ENCODE measurements around the gene ZNF385D. TPM values are rescaled to one million over a fixed set of nuclear protein-coding genes. Genes with fewer than 3 reads are reported as not detected.

ZNF385D gene
- total and polyA plus RNA-seq, 4 donors: 0.17 to 30.9 (median 1.9) TPM

- peaks cover 0 to 4% (median 0%) of the 10 kb centered on the region in 4 donors for H3K9me3 ChIP-seq (ENCODE audit: control insufficient read depth in 4 of 4, insufficient read depth in 3 of 4, low read length in 3 of 4)
- peaks cover 0 to 54% (median 3%) of the 10 kb centered on the region in 5 donors for H3K4me1 ChIP-seq (ENCODE audit: control insufficient read depth in 5 of 5, insufficient read depth in 5 of 5, low read length in 5 of 5)
- H3K27me3 ChIP-seq (ENCODE audit: control insufficient read depth in 3 of 3, insufficient read depth in 3 of 3, low read length in 2 of 3): no peaks in the 10 kb centered on the region
- no peaks in the 10 kb centered on the region for H3K36me3 ChIP-seq (ENCODE audit: control insufficient read depth in 4 of 4, insufficient read depth in 4 of 4, low read length in 4 of 4)
- H3K4me3 ChIP-seq: no peak overlapping the region
- ATAC-seq (ENCODE audit: insufficient read depth, low FRiP score) (no peak), DNase-seq (peak in 1 of 3 donors; percentile 29)
- no peak overlapping the region for H3K9ac ChIP-seq (ENCODE audit: insufficient read depth in 1 of 2, low read length in 2 of 2)
- WGBS, 2 donors: 78 to 82% methylated on average over 4 of the region's 4 CpGs
- TF ChIP-seq CTCF (IDR thresholded peaks at IDR 0.05; ENCODE audit: control extremely low read depth, extremely low read depth): no peak
- H3K27ac ChIP-seq (ENCODE audit: low read depth in 1 of 2, low read length in 1 of 2): no peak overlapping the region
These were observed 303.4 kb downstream of the ZNF385D start for GRCh38 chr3:21447476-21448151.

- H3K27me3 ChIP-seq (ENCODE audit: control insufficient read depth in 3 of 3, insufficient read depth in 3 of 3, low read length in 2 of 3): no peaks in the 10 kb centered on the region
- ATAC-seq (ENCODE audit: insufficient read depth, low FRiP score) (no peak), DNase-seq (peak in 2 of 3 donors; percentile 91)
- TF ChIP-seq CTCF (IDR thresholded peaks at IDR 0.05; ENCODE audit: control extremely low read depth, extremely low read depth): no peak
- no peak overlapping the region for H3K4me3 ChIP-seq
- no peak overlapping the region for H3K27ac ChIP-seq (ENCODE audit: low read depth in 1 of 2, low read length in 1 of 2)
- peaks cover 0 to 4% (median 0%) of the 10 kb centered on the region in 4 donors for H3K9me3 ChIP-seq (ENCODE audit: control insufficient read depth in 4 of 4, insufficient read depth in 3 of 4, low read length in 3 of 4)
- H3K36me3 ChIP-seq (ENCODE audit: control insufficient read depth in 4 of 4, insufficient read depth in 4 of 4, low read length in 4 of 4): no peaks in the 10 kb centered on the region
- WGBS, 2 donors: 73 to 75% methylated on average over 2 of the region's 2 CpGs
- no peak overlapping the region for H3K9ac ChIP-seq (ENCODE audit: insufficient read depth in 1 of 2, low read length in 2 of 2)
- H3K4me1 ChIP-seq (ENCODE audit: control insufficient read depth in 5 of 5, insufficient read depth in 5 of 5, low read length in 5 of 5): peaks cover 0 to 58% (median 3%) of the 10 kb centered on the region in 5 donors
These were observed 304.0 kb downstream of the ZNF385D start for GRCh38 chr3:21446945-21447475.

- TF ChIP-seq CTCF (IDR thresholded peaks at IDR 0.05; ENCODE audit: control extremely low read depth, extremely low read depth): no peak
- Histone ChIP-seq H3K4me1 (ENCODE audit: control insufficient read depth in 5 of 5, insufficient read depth in 5 of 5, low read length in 5 of 5) (peaks cover 0 to 56% (median 3%) of the 10 kb centered on the region in 5 donors), H3K36me3 (ENCODE audit: control insufficient read depth in 4 of 4, insufficient read depth in 4 of 4, low read length in 4 of 4) (no peaks in the 10 kb centered on the region), H3K27me3 (ENCODE audit: control insufficient read depth in 3 of 3, insufficient read depth in 3 of 3, low read length in 2 of 3) (no peaks in the 10 kb centered on the region), H3K27ac (ENCODE audit: low read depth in 1 of 2, low read length in 1 of 2) (no peak overlapping the region), H3K4me3 (no peak overlapping the region), H3K9me3 (ENCODE audit: control insufficient read depth in 4 of 4, insufficient read depth in 3 of 4, low read length in 3 of 4) (peaks cover 0 to 4% (median 0%) of the 10 kb centered on the region in 4 donors), H3K9ac (ENCODE audit: insufficient read depth in 1 of 2, low read length in 2 of 2) (no peak overlapping the region)
- DNase-seq (peak in 1 of 3 donors; percentile 40), ATAC-seq (ENCODE audit: insufficient read depth, low FRiP score) (no peak)
- 65 to 66% methylated on average over 3 of the region's 3 CpGs for WGBS, 2 donors
These were observed 305.0 kb downstream of the ZNF385D start for GRCh38 chr3:21446027-21446426.

All from lung (tissue), 12 donors.